ENCODE data around the gene NLRC3. TPM values are rescaled to one million over a fixed set of nuclear protein-coding genes. Genes with fewer than 3 reads are reported as not detected.

NLRC3 gene
- total and polyA plus RNA-seq, 10 donors: 8.6 to 34.0 (median 25.3) TPM

- Histone ChIP-seq H3K27ac (no peak overlapping the region), H3K27me3 (replicated peaks in 1 of 7) (no peaks in the 10 kb centered on the region), H3K4me1 (peaks cover 0 to 15% (median 6%) of the 10 kb centered on the region in 6 donors), H3K9me3 (no peaks in the 10 kb centered on the region), H3K4me3 (no peak overlapping the region), H3K36me3 (peaks cover 0 to 100% (median 63%) of the 10 kb centered on the region in 6 donors)
- no peak for DNase-seq
- 87 to 91% (median 90%) methylated on average over 11 of the region's 11 CpGs for WGBS, 5 donors
- TF ChIP-seq POLR2A (IDR thresholded peaks at IDR 0.05) (no peak), POLR2AphosphoS5 (IDR thresholded peaks at IDR 0.05) (no peak), CTCF (IDR thresholded peaks at IDR 0.05 in 8 of 11, conservative IDR thresholded peaks at IDR 0.05 in 3 of 11) (no peak)
- intact Hi-C loops (cut with DNase I; ENCODE audit: low total_unique reads): no loop called here
Measured at GRCh38 chr16:3553138-3553923, 23.9 kb downstream of the NLRC3 start.

GRCh38 chr16:3550851-3551847 lies 26.1 kb downstream of the NLRC3 start:
- Histone ChIP-seq H3K27ac (no peak overlapping the region), H3K4me3 (no peak overlapping the region), H3K4me1 (peaks cover 0 to 35% (median 11%) of the 10 kb centered on the region in 6 donors), H3K36me3 (peaks cover 0 to 95% (median 56%) of the 10 kb centered on the region in 6 donors), H3K27me3 (replicated peaks in 1 of 7) (no peaks in the 10 kb centered on the region), H3K9me3 (no peaks in the 10 kb centered on the region)
- no peak for DNase-seq
- intact Hi-C loops (cut with DNase I; ENCODE audit: low total_unique reads): no loop called here
- TF ChIP-seq CTCF (IDR thresholded peaks at IDR 0.05 in 8 of 11, conservative IDR thresholded peaks at IDR 0.05 in 3 of 11) (no peak), POLR2AphosphoS5 (IDR thresholded peaks at IDR 0.05) (no peak), POLR2A (IDR thresholded peaks at IDR 0.05) (no peak)
- WGBS, 5 donors: 91 to 96% (median 95%) methylated on average over 6 of the region's 6 CpGs

- no peaks in the 10 kb centered on the region for H3K9me3 ChIP-seq
- peaks cover 0 to 87% (median 56%) of the 10 kb centered on the region in 6 donors for H3K36me3 ChIP-seq
- H3K27ac ChIP-seq: no peak overlapping the region
- peak; percentile 39 for DNase-seq
- H3K4me1 ChIP-seq: peaks cover 0 to 31% (median 11%) of the 10 kb centered on the region in 6 donors
- no peak overlapping the region for H3K4me3 ChIP-seq
- peak in 1 of 3 donors; percentile 11 for TF ChIP-seq POLR2AphosphoS5 (IDR thresholded peaks at IDR 0.05)
- TF ChIP-seq CTCF (IDR thresholded peaks at IDR 0.05 in 8 of 11, conservative IDR thresholded peaks at IDR 0.05 in 3 of 11): no peak
- no peaks in the 10 kb centered on the region for H3K27me3 ChIP-seq (replicated peaks in 1 of 7)
- WGBS, 5 donors: 95 to 100% (median 98%) methylated on average over 1 to 2 of the region's 2 CpGs; no CpG with 5 or more reads in 1 of the 5 donors
- intact Hi-C loops (cut with DNase I; ENCODE audit: low total_unique reads): no loop called here
Measured at GRCh38 chr16:3549906-3550305, 27.3 kb downstream of the NLRC3 start.
